Ishikawa (cell line): ENCODE results near the gene R3HDM4.
A peak's percentile ranks its signal among the peaks of the same experiment; 100 is the strongest.

Experiments
- CEBPB ChIP-seq: IDR thresholded peaks from 2 replicates; pipeline ENCODE4 v1.6.1; 2012
- CREB1 ChIP-seq: IDR thresholded peaks from 2 replicates; pipeline ENCODE4 v1.6.1; 2012; ENCODE audit warnings: low read depth
- EGR1 ChIP-seq: IDR thresholded peaks from 2 replicates; pipeline ENCODE4 v1.6.1; 2012
- EP300 ChIP-seq: IDR thresholded peaks from 2 replicates; pipeline ENCODE4 v1.6.1; 2012; ENCODE audit warnings: borderline replicate concordance
- FOXM1 ChIP-seq: IDR thresholded peaks from 2 replicates; pipeline ENCODE4 v1.6.1; 2012; ENCODE audit warnings: low read depth, borderline replicate concordance
- NFIC ChIP-seq: IDR thresholded peaks from 2 replicates; pipeline ENCODE4 v1.6.1; 2012
- RAD21 ChIP-seq: IDR thresholded peaks from 2 replicates; pipeline ENCODE4 v1.6.1; 2012; ENCODE audit warnings: low read depth
- REST ChIP-seq: IDR thresholded peaks from 2 replicates; pipeline ENCODE4 v1.6.1; 2012; ENCODE audit warnings: low read depth, mild to moderate bottlenecking
- TAF1 ChIP-seq: IDR thresholded peaks from 2 replicates; pipeline ENCODE4 v1.6.1; 2012; ENCODE audit warnings: low read depth, mild to moderate bottlenecking
- TCF12 ChIP-seq: IDR thresholded peaks from 2 replicates; pipeline ENCODE4 v1.6.1; 2012; ENCODE audit warnings: low read depth
- TEAD4 ChIP-seq: IDR thresholded peaks from 2 replicates; pipeline ENCODE4 v1.6.1; 2012
- YY1 ChIP-seq: IDR thresholded peaks from 2 replicates; pipeline ENCODE4 v1.6.1; 2012; ENCODE audit warnings: low read depth
- ZBTB7A ChIP-seq: IDR thresholded peaks from 2 replicates; pipeline ENCODE4 v1.6.1; 2012; ENCODE audit warnings: low read depth
- TF ChIP-seq, protein P1 (sequence below): IDR thresholded peaks from 2 replicates; pipeline ENCODE4 v1.6.1; 2012
- TF ChIP-seq, protein P2 (sequence below): IDR thresholded peaks from 2 replicates; pipeline ENCODE4 v1.6.1; 2012

The R3HDM4 gene

DNA sequence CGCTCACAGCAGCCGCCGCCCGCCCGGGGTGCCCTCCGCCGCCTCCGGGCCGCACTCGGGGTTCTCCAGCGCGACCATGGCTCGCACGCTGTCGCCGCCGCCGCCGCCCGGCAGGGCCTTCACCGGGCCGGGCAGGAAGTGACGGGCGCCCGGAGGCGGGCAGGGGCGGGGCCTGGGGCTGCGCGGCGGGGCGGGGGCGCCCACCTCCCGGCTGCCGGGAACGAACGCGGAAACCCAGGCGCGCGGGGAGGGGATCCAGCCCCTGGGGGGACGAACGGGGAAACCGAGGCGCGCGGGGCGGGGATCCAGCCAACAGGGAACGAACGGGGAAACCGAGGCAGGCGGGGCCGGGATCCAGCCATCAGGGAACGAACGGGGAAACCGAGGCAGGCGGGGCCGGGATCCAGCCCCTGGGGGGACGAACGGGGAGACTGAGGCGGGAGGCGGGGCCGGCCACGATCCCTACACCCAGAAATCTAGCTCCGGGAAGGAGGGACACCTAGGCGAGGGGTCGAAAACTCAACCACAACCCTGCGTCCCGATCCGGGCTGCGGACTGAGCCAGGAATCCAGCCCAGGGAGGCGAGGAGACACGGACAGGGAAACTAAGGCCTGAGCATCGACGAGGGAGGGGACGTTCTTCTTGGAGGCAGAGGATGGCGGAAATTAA lies at the start of gene R3HDM4:
TSS of gene R3HDM4 (minus strand) at position 140 of the 669 bp plus-strand sequence. CDS start at position 78, 62 bp downstream.
- TF ChIP-seq, protein P1, sequence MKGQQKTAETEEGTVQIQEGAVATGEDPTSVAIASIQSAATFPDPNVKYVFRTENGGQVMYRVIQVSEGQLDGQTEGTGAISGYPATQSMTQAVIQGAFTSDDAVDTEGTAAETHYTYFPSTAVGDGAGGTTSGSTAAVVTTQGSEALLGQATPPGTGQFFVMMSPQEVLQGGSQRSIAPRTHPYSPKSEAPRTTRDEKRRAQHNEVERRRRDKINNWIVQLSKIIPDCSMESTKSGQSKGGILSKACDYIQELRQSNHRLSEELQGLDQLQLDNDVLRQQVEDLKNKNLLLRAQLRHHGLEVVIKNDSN: no peak
- TF ChIP-seq CREB1: no peak
- no peak for TF ChIP-seq CEBPB
- TF ChIP-seq TEAD4: no peak
- TF ChIP-seq, protein P2, sequence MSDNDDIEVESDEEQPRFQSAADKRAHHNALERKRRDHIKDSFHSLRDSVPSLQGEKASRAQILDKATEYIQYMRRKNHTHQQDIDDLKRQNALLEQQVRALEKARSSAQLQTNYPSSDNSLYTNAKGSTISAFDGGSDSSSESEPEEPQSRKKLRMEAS: peak; percentile 15; the same call in 1 of the 2 replicates
- TF ChIP-seq TAF1: peak; percentile 27; the same call in 1 of the 2 replicates
- no peak for TF ChIP-seq NFIC
- TF ChIP-seq YY1: no peak
- no peak for TF ChIP-seq TCF12
- no peak for TF ChIP-seq FOXM1
- no peak for TF ChIP-seq EGR1
- no peak for TF ChIP-seq REST
- TF ChIP-seq EP300: no peak
- peak; percentile 40; the same call in 1 of the 2 replicates for TF ChIP-seq ZBTB7A
- TF ChIP-seq RAD21: no peak

- no peak for TF ChIP-seq TAF1
- TF ChIP-seq NFIC: no peak
- no peak for TF ChIP-seq FOXM1
- TF ChIP-seq ZBTB7A: no peak
- TF ChIP-seq, protein P1: no peak
- TF ChIP-seq CEBPB: no peak
- no peak for TF ChIP-seq TEAD4
- no peak for TF ChIP-seq YY1
- TF ChIP-seq, protein P2: no peak
- TF ChIP-seq RAD21: no peak
- TF ChIP-seq CREB1: no peak
- TF ChIP-seq EP300: no peak
- no peak for TF ChIP-seq TCF12
- no peak for TF ChIP-seq EGR1
Measured at GRCh38 chr19:961866-962620, 49.0 kb upstream of the R3HDM4 start.

DNA sequence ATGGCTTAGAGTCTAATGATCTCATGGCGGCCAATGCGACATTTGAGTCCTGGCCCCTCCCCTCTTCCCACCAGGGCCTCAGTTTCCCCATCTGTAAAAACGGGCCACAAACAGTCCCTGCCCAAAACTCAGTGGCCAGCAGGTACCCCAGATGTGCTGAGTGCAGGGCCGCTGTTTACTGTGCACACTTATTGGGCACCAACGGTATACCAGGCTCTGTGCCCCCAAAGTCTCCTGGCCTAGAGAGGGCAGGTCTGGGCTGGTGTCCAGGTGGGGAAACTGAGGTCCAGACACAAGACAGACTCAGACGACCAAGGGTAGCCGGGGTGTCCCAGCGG lies 47.6 kb upstream of the R3HDM4 start:
- no peak for TF ChIP-seq EGR1
- no peak for TF ChIP-seq TAF1
- TF ChIP-seq EP300: no peak
- TF ChIP-seq, protein P1: no peak
- no peak for TF ChIP-seq REST

GRCh38 chr19:960020-960419 lies 47.0 kb upstream of the R3HDM4 start:
- TF ChIP-seq TEAD4 (peak; percentile 85), RAD21 (no peak), TAF1 (no peak), FOXM1 (no peak), EP300 (no peak)
- TF ChIP-seq, protein P2: no peak
